Lower leg skin (tissue), 4 donors: Measurements from ENCODE around the gene ANKRD6. TPM values are rescaled to one million over a fixed set of nuclear protein-coding genes. Genes with fewer than 3 reads are reported as not detected.

Experiments used
- DNase-seq, 2 donors: peaks; one replicate each; pipeline ENCODE4 v3.0.0-alpha.2; 2019; ENCODE audit warnings: low spot score in 2 of 2
- H3K4me3 ChIP-seq: fragments of 200-600 bp; sonication (generic); 2 replicates; pipeline ENCODE4 v1.5.1; 2017; ENCODE audit warnings: mild to moderate bottlenecking, low read depth; ENCODE audit not compliant: poor library complexity, severe bottlenecking
- POLR2A ChIP-seq, 2 donors: fragments of 450-650 bp; IDR thresholded peaks; one replicate each; pipeline ENCODE4 v1.6.1; 2016 to 2017; ENCODE audit warnings: antibody characterized with exemption in 2 of 2, mild to moderate bottlenecking in 1 of 2, moderate library complexity in 1 of 2
- whole genome bisulfite sequencing, 2 donors: methylation state at CpG; one replicate each; pipeline ENCODE4 v1.1.5; 2018; 5-methylcytosine and 5-hydroxymethylcytosine counted together
- intact Hi-C: fragments of 100-400 bp; cut with DNase I; formaldehyde crosslinking; loops from one replicate; pipeline ENCODE4 v1.15.0; 2023; ENCODE audit warnings: low total_unique reads
- total RNA-seq, 4 donors: library from RNA; depleted of rRNA; stranded (reverse); fragments of >200 nt; gene quantifications; one replicate each; pipeline ENCODE4 v1.1.0, GENCODE V29; 2016
- TF ChIP-seq, protein P1 (sequence below), 3 donors: fragments of 450-650 bp; IDR thresholded peaks; one replicate each; pipeline ENCODE4 v1.5.1; 2016; ENCODE audit warnings: antibody characterized with exemption in 3 of 3, mild to moderate bottlenecking in 3 of 3, moderate library complexity in 2 of 3

The ANKRD6 gene
- total RNA-seq, 4 donors from 2014 or later: 3.2 to 6.7 (median 4.8) TPM

DNA sequence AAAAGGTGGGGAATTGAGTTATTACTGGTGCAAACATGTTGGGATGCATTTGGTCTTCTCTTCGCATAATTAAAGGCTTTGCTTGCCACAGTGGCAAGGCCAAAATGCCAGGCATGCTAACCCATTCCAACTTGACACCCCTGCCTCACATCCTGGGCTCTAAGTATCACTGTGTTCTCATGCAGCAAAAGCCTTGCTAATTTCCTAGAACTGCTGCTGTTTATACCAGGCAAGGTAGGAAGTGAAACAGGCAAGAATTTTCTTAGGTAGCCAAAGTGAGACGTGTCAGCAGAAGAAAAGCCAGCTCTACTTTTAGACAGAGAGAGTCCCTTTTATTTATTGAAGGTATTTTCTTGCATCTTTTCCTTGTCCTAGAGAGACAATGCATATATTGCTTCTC, 164.4 kb downstream of the ANKRD6 start:
- intact Hi-C loops: loop anchor here (10.0 kb wide), 1 partner anchor 103 kb away; no protein-coding TSS in a partner anchor
- H3K4me3 ChIP-seq: no peak overlapping the region
- 50 to 65% methylated on average over 2 of the region's 2 CpGs for WGBS, 2 donors
- TF ChIP-seq POLR2A (IDR thresholded peaks at IDR 0.05): no peak
- TF ChIP-seq, protein P1, sequence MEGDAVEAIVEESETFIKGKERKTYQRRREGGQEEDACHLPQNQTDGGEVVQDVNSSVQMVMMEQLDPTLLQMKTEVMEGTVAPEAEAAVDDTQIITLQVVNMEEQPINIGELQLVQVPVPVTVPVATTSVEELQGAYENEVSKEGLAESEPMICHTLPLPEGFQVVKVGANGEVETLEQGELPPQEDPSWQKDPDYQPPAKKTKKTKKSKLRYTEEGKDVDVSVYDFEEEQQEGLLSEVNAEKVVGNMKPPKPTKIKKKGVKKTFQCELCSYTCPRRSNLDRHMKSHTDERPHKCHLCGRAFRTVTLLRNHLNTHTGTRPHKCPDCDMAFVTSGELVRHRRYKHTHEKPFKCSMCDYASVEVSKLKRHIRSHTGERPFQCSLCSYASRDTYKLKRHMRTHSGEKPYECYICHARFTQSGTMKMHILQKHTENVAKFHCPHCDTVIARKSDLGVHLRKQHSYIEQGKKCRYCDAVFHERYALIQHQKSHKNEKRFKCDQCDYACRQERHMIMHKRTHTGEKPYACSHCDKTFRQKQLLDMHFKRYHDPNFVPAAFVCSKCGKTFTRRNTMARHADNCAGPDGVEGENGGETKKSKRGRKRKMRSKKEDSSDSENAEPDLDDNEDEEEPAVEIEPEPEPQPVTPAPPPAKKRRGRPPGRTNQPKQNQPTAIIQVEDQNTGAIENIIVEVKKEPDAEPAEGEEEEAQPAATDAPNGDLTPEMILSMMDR (IDR thresholded peaks at IDR 0.05): no peak
- DNase-seq: no peak

DNA sequence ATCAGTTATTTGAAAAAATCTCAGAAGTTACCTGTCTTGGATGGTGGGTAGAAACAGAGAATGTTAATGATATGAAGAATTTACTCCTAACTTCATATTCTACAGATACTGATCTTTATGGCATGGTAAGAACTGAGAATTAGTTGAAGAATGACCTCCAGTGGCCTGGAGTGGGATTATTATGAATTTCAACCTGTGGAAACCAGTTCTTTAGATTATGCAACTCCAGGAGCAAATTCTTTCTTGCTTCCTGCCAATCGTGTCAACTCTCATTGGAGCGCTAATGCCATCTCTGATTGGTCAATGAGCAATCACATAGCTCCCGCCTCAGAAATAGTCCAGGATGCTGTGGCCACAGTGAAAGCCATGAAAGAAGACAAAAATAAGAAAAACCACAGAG, 165.0 kb downstream of the ANKRD6 start:
- no peak overlapping the region for H3K4me3 ChIP-seq
- WGBS, 2 donors: 23 to 26% methylated on average over 3 of the region's 3 CpGs
- no peak for DNase-seq
- intact Hi-C loops: loop anchor here (10.0 kb wide), 1 partner anchor 103 kb away; no protein-coding TSS in a partner anchor
- TF ChIP-seq, protein P1 (IDR thresholded peaks at IDR 0.05): no peak
- TF ChIP-seq POLR2A (IDR thresholded peaks at IDR 0.05): no peak

DNA sequence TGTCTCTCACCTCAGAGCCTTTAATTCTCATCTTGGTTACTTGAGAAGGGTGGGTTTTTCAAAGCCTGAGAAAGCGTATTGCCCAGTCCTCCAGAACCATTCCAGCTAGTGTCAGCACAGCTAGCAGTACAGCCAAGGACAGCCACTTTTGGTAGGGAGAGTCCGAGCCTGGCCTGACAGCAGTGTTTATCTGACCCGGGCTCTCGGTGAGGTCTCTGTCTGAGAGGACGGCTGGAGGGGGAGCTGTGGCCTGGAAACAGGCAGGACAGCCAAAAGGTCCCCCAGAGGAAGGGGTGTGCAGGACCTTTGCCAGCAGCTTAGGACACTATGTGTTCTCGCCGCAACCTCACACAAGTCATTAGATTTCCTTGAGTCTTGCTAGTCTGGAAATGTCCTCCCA, 166.8 kb downstream of the ANKRD6 start:
- TF ChIP-seq, protein P1 (IDR thresholded peaks at IDR 0.05): no peak
- TF ChIP-seq POLR2A (IDR thresholded peaks at IDR 0.05): no peak
- 84 to 89% methylated on average over 7 of the region's 7 CpGs for WGBS, 2 donors
- intact Hi-C loops: loop anchor here (10.0 kb wide), 1 partner anchor 105 kb away; no protein-coding TSS in a partner anchor
- H3K4me3 ChIP-seq: no peak overlapping the region
- DNase-seq: no peak

DNA sequence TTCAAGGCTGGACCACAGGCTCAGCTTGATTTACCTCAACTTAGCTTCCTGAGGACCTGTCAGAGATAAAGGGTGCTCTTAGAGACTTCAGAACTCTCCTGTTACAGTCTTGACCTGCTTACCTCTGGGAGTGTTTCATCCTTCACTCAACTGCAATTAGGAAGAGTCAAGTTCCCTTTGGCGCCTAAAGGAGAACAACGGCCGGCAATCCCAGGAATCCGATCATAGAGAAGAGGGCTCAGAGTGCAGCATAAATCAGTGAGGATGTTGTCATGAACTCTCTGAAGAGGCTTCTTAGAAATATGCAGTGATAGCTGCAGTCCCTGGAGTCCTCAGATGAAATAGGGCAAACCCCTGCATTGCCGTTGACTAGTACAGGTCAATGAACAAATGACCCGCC, 169.2 kb downstream of the ANKRD6 start:
- H3K4me3 ChIP-seq: no peak overlapping the region
- intact Hi-C loops: no loop called here
- TF ChIP-seq POLR2A (IDR thresholded peaks at IDR 0.05): no peak
- 98 to 99% methylated on average over 6 of the region's 6 CpGs for WGBS, 2 donors
- no peak for DNase-seq

DNA sequence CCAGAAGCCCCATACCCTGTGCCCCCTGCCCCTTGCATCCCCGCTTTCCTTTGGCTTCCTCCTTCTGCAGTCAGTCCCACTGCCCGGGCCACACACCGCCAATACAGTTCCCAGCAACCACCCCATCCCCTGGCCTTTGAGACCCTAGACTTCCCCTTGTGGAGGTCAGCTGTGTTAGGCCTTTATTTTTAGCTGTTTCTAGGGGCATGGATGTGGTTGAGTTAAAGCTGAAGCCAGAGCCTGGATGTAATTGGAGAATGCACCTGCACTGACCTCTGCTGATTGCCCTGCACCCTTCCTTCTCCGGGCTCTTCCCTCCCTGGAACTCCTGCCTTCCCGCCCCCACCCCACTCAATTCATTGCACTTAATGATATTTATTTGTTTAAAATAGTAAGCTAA, 171.7 kb downstream of the ANKRD6 start:
- intact Hi-C loops: no loop called here
- 93 to 94% methylated on average over 5 of the region's 5 CpGs for WGBS, 2 donors
- DNase-seq: no peak
- TF ChIP-seq, protein P1 (IDR thresholded peaks at IDR 0.05): no peak
- no peak for TF ChIP-seq POLR2A (IDR thresholded peaks at IDR 0.05)
- H3K4me3 ChIP-seq: no peak overlapping the region

DNA sequence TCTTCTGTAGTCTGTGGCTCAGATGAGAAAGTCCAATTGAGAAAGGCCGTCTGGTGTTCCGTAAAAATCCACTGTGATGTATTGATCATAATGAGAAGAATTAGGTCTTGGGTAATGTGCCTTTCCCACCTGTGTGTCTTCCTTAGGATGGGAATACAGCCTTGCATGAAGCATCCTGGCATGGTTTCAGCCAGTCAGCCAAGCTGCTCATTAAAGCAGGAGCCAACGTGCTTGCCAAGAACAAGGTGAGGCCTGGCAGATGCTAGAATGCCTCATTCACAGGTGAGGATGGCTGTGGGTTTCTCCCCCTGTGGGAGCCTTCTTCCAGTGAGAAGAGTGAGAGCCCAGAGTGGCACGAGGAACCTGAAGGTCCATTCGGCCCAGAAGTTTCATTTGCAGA, 172.9 kb downstream of the ANKRD6 start:
- TF ChIP-seq, protein P1 (IDR thresholded peaks at IDR 0.05): no peak
- TF ChIP-seq POLR2A (IDR thresholded peaks at IDR 0.05): no peak
- 63 to 70% methylated on average over 5 of the region's 5 CpGs for WGBS, 2 donors
- H3K4me3 ChIP-seq: no peak overlapping the region
- peak in 1 of 2 donors; percentile 18 for DNase-seq
- intact Hi-C loops: no loop called here
